IMR-90 (cell line): ENCODE results near the gene ERBB4. TPM values are rescaled to one million over a fixed set of nuclear protein-coding genes. Genes with fewer than 3 reads are reported as not detected.

ENCODE experiments used
- ATAC-seq: fragments of 200-7000 bp; cut with Tn5 transposase; 2 replicates; pipeline ENCODE4 v1.9.1; 2020; ENCODE audit warnings: low read depth, mild to moderate bottlenecking, moderate library complexity
- BruUV-seq: library from RNA; stranded (reverse); fragments of 400-500 nt; replicated peaks from 2 replicates; lab custom pipeline; 2021; lab: Mats Ljungman, UMichigan
- CTCF ChIA-PET: fragments of 300-600 bp; formaldehyde crosslinking; extraction: SDS; loops from one replicate; lab custom pipeline; 2021; ENCODE audit warnings: antibody characterized with exemption; lab: Yijun Ruan, JAX
- POLR2A ChIA-PET: fragments of 300-600 bp; sonication (Branson Sonifier 250); formaldehyde crosslinking; loops from one replicate; lab custom pipeline; 2022; ENCODE audit warnings: antibody characterized with exemption; ENCODE audit not compliant: unreplicated experiment; lab: Charles Lee
- DNase-seq: peaks from one replicate; pipeline ENCODE4 v3.0.0; 2013
- H2AFZ ChIP-seq: replicated peaks from 2 replicates; pipeline ENCODE3; 2013; ENCODE audit warnings: low read length, mild to moderate bottlenecking; ENCODE audit not compliant: poor library complexity
- H2AK5ac ChIP-seq: 2 replicates; pipeline ENCODE4 v1.6.1; 2013; ENCODE audit warnings: low read depth, low read length, inconsistent platforms
- H2AK9ac ChIP-seq: replicated peaks from 2 replicates; pipeline ENCODE3; 2013; ENCODE audit warnings: mild to moderate bottlenecking, low read depth, low read length, moderate library complexity; ENCODE audit not compliant: poor library complexity
- H2BK120ac ChIP-seq: 2 replicates; pipeline ENCODE4 v1.6.1; 2013; ENCODE audit warnings: low read depth, low read length, inconsistent platforms
- H2BK15ac ChIP-seq: 3 replicates; pipeline ENCODE4 v1.6.1; 2013; ENCODE audit warnings: low read depth, low read length, inconsistent platforms
- H2BK20ac ChIP-seq: 2 replicates; pipeline ENCODE4 v1.6.1; 2013; ENCODE audit warnings: low read depth, mild to moderate bottlenecking, inconsistent platforms, low read length, moderate library complexity
- H2BK5ac ChIP-seq: 2 replicates; pipeline ENCODE4 v1.6.1; 2013; ENCODE audit warnings: mild to moderate bottlenecking, low read depth, low read length, inconsistent platforms; ENCODE audit not compliant: poor library complexity, severe bottlenecking
- H3K14ac ChIP-seq: replicated peaks from 2 replicates; pipeline ENCODE4 v1.6.1; 2013; ENCODE audit warnings: low read depth, low read length, inconsistent platforms
- H3K18ac ChIP-seq: 2 replicates; pipeline ENCODE4 v1.6.1; 2013; ENCODE audit warnings: low read depth, low read length, control low read depth
- H3K23ac ChIP-seq: 2 replicates; pipeline ENCODE4 v1.6.1; 2013; ENCODE audit warnings: low read depth, low read length, inconsistent platforms
- H3K27ac ChIP-seq: 2 replicates; pipeline ENCODE4 v1.5.1; 2013; ENCODE audit warnings: mild to moderate bottlenecking, control low read depth, low read length; ENCODE audit not compliant: insufficient read depth
- H3K27me3 ChIP-seq: 2 replicates; pipeline ENCODE4 v1.6.1; 2013; ENCODE audit warnings: low read length; ENCODE audit not compliant: control insufficient read depth, insufficient read depth
- H3K36me3 ChIP-seq: 2 replicates; pipeline ENCODE4 v1.6.1; 2013; ENCODE audit warnings: low read length, mixed read lengths; ENCODE audit not compliant: control insufficient read depth, insufficient read depth
- H3K4ac ChIP-seq: 2 replicates; pipeline ENCODE4 v1.6.1; 2013; ENCODE audit warnings: low read depth, low read length, inconsistent platforms
- H3K4me1 ChIP-seq: 2 replicates; pipeline ENCODE4 v1.6.1; 2013; ENCODE audit warnings: low read length, mixed read lengths; ENCODE audit not compliant: control insufficient read depth, insufficient read depth
- H3K4me2 ChIP-seq: 2 replicates; pipeline ENCODE4 v1.6.1; 2013; ENCODE audit warnings: low read depth, mild to moderate bottlenecking, control low read depth, low read length, moderate library complexity
- H3K4me3 ChIP-seq: 2 replicates; pipeline ENCODE4 v1.5.1; 2013; ENCODE audit warnings: low read depth, mild to moderate bottlenecking, control low read depth, low read length, moderate library complexity; ENCODE audit not compliant: insufficient read depth
- H3K56ac ChIP-seq: 2 replicates; pipeline ENCODE4 v1.6.1; 2013; ENCODE audit warnings: low read length, inconsistent platforms; ENCODE audit not compliant: insufficient read depth; ENCODE audit errors: extremely low read depth
- H3K79me1 ChIP-seq, 2 experiments: 2 replicates each; pipeline ENCODE4 v1.6.1; 2013; ENCODE audit warnings: low read length in 2 of 2, inconsistent platforms in 1 of 2, low read depth in 1 of 2
- H3K9ac ChIP-seq: 2 replicates; pipeline ENCODE4 v1.6.1; 2013; ENCODE audit warnings: low read depth, low read length, control low read depth
- H3K9me1 ChIP-seq: 2 replicates; pipeline ENCODE4 v1.6.1; 2013; ENCODE audit warnings: low read length, inconsistent platforms; ENCODE audit not compliant: insufficient read depth
- H3K9me3 ChIP-seq: 2 replicates; pipeline ENCODE4 v1.6.1; 2013; ENCODE audit warnings: low read length; ENCODE audit not compliant: control insufficient read depth, insufficient read depth
- H4K20me1 ChIP-seq: 2 replicates; pipeline ENCODE4 v1.6.1; 2013; ENCODE audit warnings: low read length, inconsistent platforms; ENCODE audit not compliant: insufficient read depth
- H4K5ac ChIP-seq: 2 replicates; pipeline ENCODE4 v1.6.1; 2013; ENCODE audit warnings: mild to moderate bottlenecking, low read depth, low read length, control low read depth
- H4K8ac ChIP-seq, 2 experiments: 2 replicates each; pipeline ENCODE4 v1.6.1; 2013; ENCODE audit warnings: low read depth in 2 of 2, low read length in 2 of 2, control low read depth in 1 of 2, inconsistent platforms in 1 of 2
- H4K91ac ChIP-seq: 2 replicates; pipeline ENCODE4 v1.6.1; 2013; ENCODE audit warnings: low read depth, low read length, inconsistent platforms; ENCODE audit not compliant: insufficient read depth
- CTCF ChIP-seq: conservative IDR thresholded peaks from 2 replicates; pipeline ENCODE4 v1.5.1; 2012; ENCODE audit warnings: mild to moderate bottlenecking, low read depth, low read length, improper control_type of control experiment
- FOS ChIP-seq: fragments of 150-350 bp; IDR thresholded peaks from 2 replicates; pipeline ENCODE4 v1.6.1; 2016; ENCODE audit warnings: low read depth, low read length
- MAFK ChIP-seq: IDR thresholded peaks from 2 replicates; pipeline ENCODE4 v1.6.1; 2012; ENCODE audit warnings: low read depth, low read length, improper control_type of control experiment
- NFE2L2 ChIP-seq: fragments of 150-350 bp; IDR thresholded peaks from 2 replicates; pipeline ENCODE4 v1.6.1; 2016; ENCODE audit warnings: low read depth, mild to moderate bottlenecking, low read length
- POLR2A ChIP-seq: IDR thresholded peaks from 2 replicates; pipeline ENCODE4 v1.6.1; 2012; ENCODE audit warnings: mild to moderate bottlenecking, low read depth, low read length
- RCOR1 ChIP-seq: IDR thresholded peaks from 2 replicates; pipeline ENCODE4 v1.6.1; 2012; ENCODE audit warnings: mild to moderate bottlenecking, low read length, improper control_type of control experiment; ENCODE audit not compliant: insufficient replicate concordance
- SMC3 ChIP-seq: fragments of 150-350 bp; IDR thresholded peaks from 2 replicates; pipeline ENCODE4 v1.6.1; 2016; ENCODE audit warnings: low read depth, mild to moderate bottlenecking, antibody characterized with exemption, low read length, moderate library complexity
- WGBS, 2 experiments: methylation state at CpG; one replicate each; pipeline versions ENCODE4 v1.1.5 to v1.1.7; 2013; ENCODE audit warnings: missing lambda C conversion rate in 2 of 2; ENCODE audit not compliant: insufficient read length in 1 of 2; ENCODE audit errors: extremely low coverage in 2 of 2; 5-methylcytosine and 5-hydroxymethylcytosine counted together
- dilution Hi-C: fragments of 300-500 bp; cut with HindIII; formaldehyde crosslinking; loops from one replicate; pipeline ENCODE4 v1.14.3; 2018; ENCODE audit warnings: low sequenced_read_pairs; ENCODE audit not compliant: unreplicated experiment
- in situ Hi-C: fragments of 300-500 bp; cut with MboI; formaldehyde crosslinking; loops from 3 replicates; pipeline ENCODE4 v1.14.3; 2019; ENCODE audit warnings: low sequenced_read_pairs, inconsistent platforms, mixed read lengths
- intact Hi-C: fragments of 100-400 bp; cut with micrococcal nuclease; formaldehyde crosslinking; loops from 2 replicates; pipeline ENCODE4 v1.10.0; 2022
- polyA plus RNA-seq, 3 experiments: library from polyadenylated mRNA; depleted of rRNA; stranded (reverse); fragments of >200 nt; gene quantifications; 2 replicates each; pipeline ENCODE4 v1.2.3, GENCODE V29; 2012; ENCODE audit warnings: low replicate concordance in 1 of 3
- total RNA-seq: library from RNA; depleted of rRNA; stranded (reverse); fragments of >200 nt; gene quantifications from 2 replicates; pipeline ENCODE4 v1.2.3, GENCODE V29; 2012

Gene ERBB4
- total and polyA plus RNA-seq, 2 of the 4 experiments (the other 2 are of a cell fraction): not detected

- Histone ChIP-seq H3K18ac (no peak overlapping the region), H3K9me1 (no peaks in the 10 kb centered on the region)
Observed at GRCh38 chr2:212367431-212367830, 171.2 kb downstream of the ERBB4 start.

More at GRCh38 chr2:212367431-212367830, 171.2 kb downstream of the ERBB4 start:
- Histone ChIP-seq H2BK120ac (no peak overlapping the region), H4K5ac (no peak overlapping the region), H2BK5ac (no peak overlapping the region), H3K4me1 (no peaks in the 10 kb centered on the region), H3K23ac (no peak overlapping the region), H4K20me1 (no peaks in the 10 kb centered on the region), H2AK5ac (no peak overlapping the region), H3K79me1 (no peaks in the 10 kb centered on the region), H2AK9ac (no peak overlapping the region), H3K36me3 (no peaks in the 10 kb centered on the region), H3K14ac (no peak overlapping the region), H2BK15ac (no peak overlapping the region), H3K4ac (no peak overlapping the region), H3K9me3 (no peaks in the 10 kb centered on the region), H3K9ac (no peak overlapping the region), H3K4me3 (no peak overlapping the region), H3K4me2 (no peak overlapping the region), H4K8ac (no peak overlapping the region), H3K27ac (no peak overlapping the region), H3K27me3 (no peaks in the 10 kb centered on the region), H4K91ac (no peak overlapping the region), H2BK20ac (no peak overlapping the region), H2AFZ (no peak overlapping the region), H3K56ac (no peak overlapping the region)
- TF ChIP-seq POLR2A (no peak), CTCF (no peak), RCOR1 (no peak), NFE2L2 (no peak), MAFK (no peak), SMC3 (no peak), FOS (no peak)
- in situ Hi-C loops: no loop called here
- dilution Hi-C loops: no loop called here
- BruUV-seq: no TSS peak
- intact Hi-C loops: no loop called here
- CTCF ChIA-PET: no interaction called here
- POLR2A ChIA-PET: no interaction called here
- ATAC-seq: no peak
- DNase-seq: no peak
- WGBS, 2 experiments: no CpG with 5 or more reads among the region's 1 CpG
